HG03159 (cell line): ENCODE results near the gene LSM10.

ENCODE experiments used
- ATAC-seq: cut with Tn5 transposase; IDR thresholded peaks from one replicate; pipeline ENCODE4 v1.9.1; 2021; ENCODE audit warnings: mild to moderate bottlenecking, moderate library complexity; ENCODE audit not compliant: unreplicated experiment

The LSM10 gene

GRCh38 chr1:36397378-36398230 is at the start of gene LSM10:
LSM10 (minus strand) TSS chr1:36397908; CDS start chr1:36394129, 3,779 bp downstream.
- ATAC-seq = peak; percentile 60

GRCh38 chr1:36447450-36447849 is 49.7 kb upstream of the LSM10 start:
- ATAC-seq = no peak

- ATAC-seq = no peak
Measured at GRCh38 chr1:36446746-36447145, 49.0 kb upstream of the LSM10 start.

GRCh38 chr1:36446271-36446670 is 48.6 kb upstream of the LSM10 start:
- ATAC-seq = no peak

- ATAC-seq = no peak
Measured at GRCh38 chr1:36443297-36443696, 45.6 kb upstream of the LSM10 start.

- no peak for ATAC-seq
Measured at GRCh38 chr1:36442337-36442736, 44.6 kb upstream of the LSM10 start.

GRCh38 chr1:36440646-36441045 is 42.9 kb upstream of the LSM10 start:
- no peak for ATAC-seq

GRCh38 chr1:36440044-36440443 is 42.3 kb upstream of the LSM10 start:
- ATAC-seq = no peak

GRCh38 chr1:36438715-36439114 is 41.0 kb upstream of the LSM10 start:
- ATAC-seq = no peak

- no peak for ATAC-seq
Measured at GRCh38 chr1:36436821-36437220, 39.1 kb upstream of the LSM10 start.

- no peak for ATAC-seq
Measured at GRCh38 chr1:36433102-36433501, 35.4 kb upstream of the LSM10 start.

GRCh38 chr1:36432616-36433015 is 34.9 kb upstream of the LSM10 start:
- no peak for ATAC-seq

GRCh38 chr1:36425791-36426190 is 28.1 kb upstream of the LSM10 start:
- no peak for ATAC-seq

GRCh38 chr1:36421649-36422048 is 23.9 kb upstream of the LSM10 start:
- ATAC-seq = no peak

GRCh38 chr1:36420836-36421317 is 23.2 kb upstream of the LSM10 start:
- no peak for ATAC-seq

GRCh38 chr1:36420409-36420808 is 22.7 kb upstream of the LSM10 start:
- ATAC-seq = no peak

GRCh38 chr1:36419569-36419968 is 21.9 kb upstream of the LSM10 start:
- ATAC-seq = no peak

GRCh38 chr1:36419140-36419539 is 21.4 kb upstream of the LSM10 start:
- ATAC-seq = no peak

GRCh38 chr1:36417931-36418330 is 20.2 kb upstream of the LSM10 start:
- no peak for ATAC-seq

- no peak for ATAC-seq
Measured at GRCh38 chr1:36415661-36416326, 18.1 kb upstream of the LSM10 start.

GRCh38 chr1:36414384-36414783 is 16.7 kb upstream of the LSM10 start:
- ATAC-seq = no peak
